GM12878 (cell line): ENCODE measurements around the gene AADAC. TPM values are rescaled to one million over a fixed set of nuclear protein-coding genes. Genes with fewer than 3 reads are reported as not detected.

ENCODE experiments used
- ATAC-seq: fragments of 200-7000 bp; cut with Tn5 transposase; 3 replicates; pipeline ENCODE4 v1.9.1; 2020; ENCODE audit warnings: mild to moderate bottlenecking, moderate library complexity
- BruUV-seq: library from RNA; stranded (reverse); fragments of 400-500 nt; replicated peaks from 2 replicates; lab custom pipeline; 2021; lab: Mats Ljungman, UMichigan
- CTCF ChIA-PET: fragments of 300-600 bp; sonication (Branson Sonifier 250); formaldehyde crosslinking; extraction: SDS; loops from one replicate; lab custom pipeline; 2021; ENCODE audit warnings: inconsistent platforms; lab: Yijun Ruan, JAX
- POLR2A ChIA-PET: fragments of 350-600 bp; formaldehyde crosslinking; extraction: SDS; loops from one replicate; lab custom pipeline; 2021; ENCODE audit warnings: inconsistent platforms; lab: Charles Lee
- RAD21 ChIA-PET: fragments of 300-600 bp; sonication (Branson Sonifier 250); formaldehyde crosslinking; loops from one replicate; lab custom pipeline; 2023; ENCODE audit warnings: antibody characterized with exemption; ENCODE audit not compliant: unreplicated experiment; lab: Charles Lee
- SMC1A ChIA-PET: fragments of 300-600 bp; sonication (Branson Sonifier 250); formaldehyde crosslinking; loops from one replicate; lab custom pipeline; 2023; ENCODE audit not compliant: unreplicated experiment, uncharacterized antibody; lab: Charles Lee
- DNase-seq: peaks from one replicate; pipeline ENCODE4 v3.0.0-alpha.2; 2011; ENCODE audit warnings: low read depth, low spot score
- FAIRE-seq: peaks from 3 replicates; lab custom pipeline; 2011; peaks lifted over from hg19 to GRCh38; lab: Jason Lieb, UNC
- H2AFZ ChIP-seq: 2 replicates; pipeline ENCODE4 v1.6.0; 2011; ENCODE audit warnings: low read depth, low read length, control low read depth; ENCODE audit not compliant: control insufficient read depth
- H3K27ac ChIP-seq: 2 replicates; pipeline ENCODE4 v1.5.1; 2011; ENCODE audit warnings: control low read depth; ENCODE audit not compliant: control insufficient read depth, insufficient read depth
- H3K27me3 ChIP-seq, 2 experiments: replicated peaks in 1 of 2; 2 replicates each; pipeline versions ENCODE4 v1.6.0 to v1.6.1; 2011; ENCODE audit warnings: low read length in 1 of 2; ENCODE audit not compliant: control insufficient read depth in 2 of 2, insufficient read depth in 2 of 2
- H3K36me3 ChIP-seq, 2 experiments: 2 replicates each; pipeline ENCODE4 v1.5.1; 2011; ENCODE audit warnings: low read length in 1 of 2; ENCODE audit not compliant: control insufficient read depth in 2 of 2, insufficient read depth in 2 of 2
- H3K4me1 ChIP-seq: 2 replicates; pipeline ENCODE4 v1.6.1; 2011; ENCODE audit warnings: mild to moderate bottlenecking, low read length, moderate library complexity, mixed read lengths; ENCODE audit not compliant: control insufficient read depth, insufficient read depth
- H3K4me2 ChIP-seq: 2 replicates; pipeline ENCODE4 v1.6.0; 2011; ENCODE audit warnings: control low read depth; ENCODE audit not compliant: control insufficient read depth, insufficient read depth
- H3K4me3 ChIP-seq: fragments of 200-600 bp; sonication (generic); 2 replicates; pipeline ENCODE4 v1.5.1; 2016
- H3K79me2 ChIP-seq: 2 replicates; pipeline ENCODE4 v1.6.0; 2011; ENCODE audit warnings: low read length; ENCODE audit not compliant: control insufficient read depth, insufficient read depth
- H3K9ac ChIP-seq: 2 replicates; pipeline ENCODE4 v1.8.0; 2011; ENCODE audit warnings: low read length, control low read depth, mixed read lengths; ENCODE audit not compliant: control insufficient read depth, insufficient read depth
- H3K9me3 ChIP-seq: replicated peaks from 3 replicates; pipeline ENCODE4 v1.5.1; 2011; ENCODE audit warnings: mild to moderate bottlenecking, low read length; ENCODE audit not compliant: control insufficient read depth, insufficient read depth
- H4K20me1 ChIP-seq: 2 replicates; pipeline ENCODE4 v1.6.0; 2011; ENCODE audit not compliant: control insufficient read depth, insufficient read depth
- ATF2 ChIP-seq: IDR thresholded peaks from 2 replicates; pipeline ENCODE4 v1.6.1; 2012; ENCODE audit warnings: low read length, inconsistent platforms
- CHD2 ChIP-seq: IDR thresholded peaks from 2 replicates; pipeline ENCODE4 v1.6.1; 2011; ENCODE audit warnings: low read depth, low read length, improper control_type of control experiment, borderline replicate concordance
- CREB1 ChIP-seq: IDR thresholded peaks from 2 replicates; pipeline ENCODE4 v1.6.1; 2012; ENCODE audit warnings: low read depth, mild to moderate bottlenecking, inconsistent platforms
- ESRRA ChIP-seq: IDR thresholded peaks from 2 replicates; pipeline ENCODE4 v1.6.1; 2012; ENCODE audit warnings: mild to moderate bottlenecking, low read length, improper control_type of control experiment
- MEF2A ChIP-seq: IDR thresholded peaks from 2 replicates; pipeline ENCODE4 v1.6.1; 2011; ENCODE audit warnings: low read depth, mild to moderate bottlenecking, low read length, moderate library complexity; ENCODE audit not compliant: insufficient read depth
- NFYA ChIP-seq: IDR thresholded peaks from 2 replicates; pipeline ENCODE4 v1.6.1; 2011; ENCODE audit warnings: low read depth, mild to moderate bottlenecking, low read length, improper control_type of control experiment, borderline replicate concordance
- NFYB ChIP-seq: IDR thresholded peaks from 2 replicates; pipeline ENCODE4 v1.6.1; 2011; ENCODE audit warnings: low read depth, mild to moderate bottlenecking, low read length, improper control_type of control experiment, moderate library complexity; ENCODE audit not compliant: insufficient read depth
- NR2F1 ChIP-seq: fragments of 450-650 bp; conservative IDR thresholded peaks from 2 replicates; pipeline ENCODE4 v1.6.1; 2017; ENCODE audit warnings: mild to moderate bottlenecking
- RFX5 ChIP-seq: IDR thresholded peaks from 2 replicates; pipeline ENCODE4 v1.6.1; 2011; ENCODE audit warnings: low read depth, low read length, improper control_type of control experiment
- SMAD1 ChIP-seq: fragments of 450-650 bp; IDR thresholded peaks from 2 replicates; pipeline ENCODE4 v1.6.1; 2018; ENCODE audit warnings: mild to moderate bottlenecking, low read depth; ENCODE audit not compliant: partially characterized antibody
- SMC3 ChIP-seq: IDR thresholded peaks from 2 replicates; pipeline ENCODE4 v1.6.1; 2011; ENCODE audit warnings: low read length, improper control_type of control experiment, borderline replicate concordance
- SREBF1 ChIP-seq: IDR thresholded peaks from 2 replicates; pipeline ENCODE4 v1.6.1; 2012; ENCODE audit warnings: mild to moderate bottlenecking, low read length
- TAF1 ChIP-seq: IDR thresholded peaks from 2 replicates; pipeline ENCODE4 v1.6.1; 2011; ENCODE audit warnings: mild to moderate bottlenecking, low read depth, low read length, borderline replicate concordance
- TCF7 ChIP-seq: IDR thresholded peaks from 2 replicates; pipeline ENCODE4 v1.6.1; 2014; ENCODE audit warnings: antibody characterized with exemption, borderline replicate concordance
- WGBS: methylation state at CpG from one replicate; pipeline ENCODE4 v1.1.6; 2016; ENCODE audit warnings: low lambda C conversion rate; ENCODE audit not compliant: insufficient replicate concordance, insufficient coverage; ENCODE audit errors: missing lambda C conversion rate; 5-methylcytosine and 5-hydroxymethylcytosine counted together
- in situ Hi-C: fragments of 300-500 bp; cut with MboI; formaldehyde crosslinking; loops from 9 replicates; pipeline ENCODE4 v1.14.3; 2018; ENCODE audit warnings: mixed read lengths
- intact Hi-C: fragments of 100-400 bp; cut with micrococcal nuclease; formaldehyde crosslinking; loops from one replicate; pipeline ENCODE4 v1.14.2; 2022; ENCODE audit not compliant: unreplicated experiment
- polyA plus RNA-seq, 11 experiments: library from polyadenylated mRNA; depleted of rRNA in 4 of 11; unstranded in 6 of 11; stranded (reverse) in 5 of 11; fragments of >200 nt; fragmentation: Nextera tagmentation in 4 of 11; fragmentation: Illumina TruSeq in 1 of 11; extraction: Ambion mirVana in 4 of 11; extraction: Trizol in 1 of 11; gene quantifications; 1 replicate in 1 of 11; 2 replicates in 10 of 11; pipeline versions ENCODE4 v1.2.1 to v1.2.3, GENCODE V29; 2011 to 2016; ENCODE audit warnings: inconsistent platforms in 2 of 11, missing spikeins in 2 of 11, low read depth in 1 of 11
- total RNA-seq, 4 experiments: library from RNA; depleted of rRNA in 3 of 4; stranded (reverse); fragments of >200 nt in 3 of 4; fragmentation: Illumina TruSeq in 1 of 4; extraction: Trizol in 1 of 4; gene quantifications; 2 replicates each; pipeline versions ENCODE4 v1.2.1 to v1.2.3, GENCODE V29; 2013 to 2021

AADAC gene
- total and polyA plus RNA-seq, 10 of the 15 experiments (the other 5 are each of a cell fraction or from before 2014, with no cell fraction given) = 0.13 TPM; not detected in 9

- TF ChIP-seq NR2F1 (no peak), CREB1 (no peak), CHD2 (no peak), TAF1 (no peak), NFYB (no peak)
Observed at GRCh38 chr3:151769175-151769574, 44.7 kb upstream of the AADAC start (continued).

- H2AFZ ChIP-seq = no peak overlapping the region
- intact Hi-C loops = no loop called here
Observed at GRCh38 chr3:151770956-151771355, 43.0 kb upstream of the AADAC start.

More at GRCh38 chr3:151770956-151771355, 43.0 kb upstream of the AADAC start:
- Histone ChIP-seq H3K36me3 (no peaks in the 10 kb centered on the region), H3K27me3 (no peaks in the 10 kb centered on the region), H3K9ac (no peak overlapping the region), H3K79me2 (no peaks in the 10 kb centered on the region), H3K4me3 (no peak overlapping the region), H3K27ac (no peak overlapping the region), H3K9me3 (no peaks in the 10 kb centered on the region), H3K4me2 (no peak overlapping the region), H4K20me1 (no peaks in the 10 kb centered on the region), H3K4me1 (no peaks in the 10 kb centered on the region)
- ChIA-PET RAD21 (no interaction called here), POLR2A (no interaction called here), CTCF (no interaction called here), SMC1A (interaction anchor here (0.8 kb wide), 1 partner anchor 33 kb away, joined by 3 read pairs; no protein-coding TSS in a partner anchor)
- in situ Hi-C loops = no loop called here
- no peak for DNase-seq
- FAIRE-seq = no peak
- no peak for ATAC-seq
- TF ChIP-seq MEF2A = no peak
- TF ChIP-seq SREBF1 = no peak
- TF ChIP-seq NFYA = no peak
- TF ChIP-seq SMAD1 = no peak
- TF ChIP-seq RFX5 = no peak
- no peak for TF ChIP-seq SMC3
- TF ChIP-seq ESRRA = no peak
- no peak for TF ChIP-seq ATF2
- no peak for TF ChIP-seq TCF7
- BruUV-seq = no TSS peak
- WGBS = 66% methylated on average over 4 of the region's 4 CpGs
